GM12878 (cell line): ENCODE results near the gene RSPRY1. TPM values are rescaled to one million over a fixed set of nuclear protein-coding genes. Genes with fewer than 3 reads are reported as not detected.

Source experiments
- CBFB ChIP-seq: IDR thresholded peaks from 2 replicates; pipeline ENCODE4 v1.6.1; 2016; ENCODE audit warnings: antibody characterized with exemption, low read depth
- DPF2 ChIP-seq: fragments of 450-650 bp; IDR thresholded peaks from 2 replicates; pipeline ENCODE4 v1.6.1; 2017; ENCODE audit warnings: mild to moderate bottlenecking
- EED ChIP-seq: sonication (generic); IDR thresholded peaks from 2 replicates; pipeline ENCODE4 v1.6.1; 2016; ENCODE audit warnings: antibody characterized with exemption, low read depth
- EP300 ChIP-seq, 2 experiments: fragments of 150-350 bp in 1 of 2; IDR thresholded peaks; 2 replicates each; pipeline ENCODE4 v1.6.1; 2011 to 2012; ENCODE audit warnings: low read depth in 2 of 2, low read length in 2 of 2, borderline replicate concordance in 1 of 2, improper control_type of control experiment in 1 of 2, inconsistent platforms in 1 of 2; ENCODE audit not compliant: control insufficient read depth in 1 of 2
- IKZF2 ChIP-seq, 2 experiments: fragments of 450-650 bp; IDR thresholded peaks; 2 replicates each; pipeline ENCODE4 v1.6.1; 2017; ENCODE audit warnings: mild to moderate bottlenecking in 2 of 2, moderate library complexity in 2 of 2
- IRF4 ChIP-seq: IDR thresholded peaks from 2 replicates; pipeline ENCODE4 v1.6.1; 2011; ENCODE audit warnings: low read depth, low read length
- KDM1A ChIP-seq: fragments of 200-600 bp; sonication (generic); IDR thresholded peaks from 2 replicates; pipeline ENCODE4 v1.6.1; 2016; ENCODE audit warnings: borderline replicate concordance
- MYB ChIP-seq: fragments of 150-350 bp; IDR thresholded peaks from 2 replicates; pipeline ENCODE4 v1.6.1; 2014; ENCODE audit warnings: mild to moderate bottlenecking, low read depth, low read length, borderline replicate concordance
- NFYA ChIP-seq: IDR thresholded peaks from 2 replicates; pipeline ENCODE4 v1.6.1; 2011; ENCODE audit warnings: low read depth, mild to moderate bottlenecking, low read length, improper control_type of control experiment, borderline replicate concordance
- PML ChIP-seq: IDR thresholded peaks from 2 replicates; pipeline ENCODE4 v1.6.1; 2012; ENCODE audit warnings: low read length, inconsistent platforms
- RAD21 ChIP-seq: IDR thresholded peaks from 2 replicates; pipeline ENCODE4 v1.6.1; 2011; ENCODE audit warnings: mild to moderate bottlenecking, low read depth, low read length, moderate library complexity; ENCODE audit not compliant: insufficient read depth
- RAD51 ChIP-seq: fragments of 450-650 bp; IDR thresholded peaks from 2 replicates; pipeline ENCODE4 v1.6.1; 2016; ENCODE audit warnings: moderate library complexity, mild to moderate bottlenecking, inconsistent platforms
- RB1 ChIP-seq: fragments of 450-650 bp; formaldehyde crosslinking; IDR thresholded peaks from 2 replicates; pipeline ENCODE4 v1.6.1; 2017; ENCODE audit warnings: mild to moderate bottlenecking, borderline replicate concordance
- SMARCA5 ChIP-seq: fragments of 450-650 bp; IDR thresholded peaks from 2 replicates; pipeline ENCODE4 v1.6.1; 2017; ENCODE audit warnings: mild to moderate bottlenecking
- SPI1 ChIP-seq: IDR thresholded peaks from 2 replicates; pipeline ENCODE4 v1.6.1; 2011; ENCODE audit warnings: low read depth, mild to moderate bottlenecking, low read length, moderate library complexity, borderline replicate concordance; ENCODE audit not compliant: insufficient read depth
- ZNF274 ChIP-seq: IDR thresholded peaks from one replicate; pipeline ENCODE4 v1.8.0; 2011; ENCODE audit not compliant: insufficient read length, insufficient read depth
- ZSCAN29 ChIP-seq: fragments of 450-650 bp; IDR thresholded peaks from 2 replicates; pipeline ENCODE4 v1.6.1; 2017; ENCODE audit warnings: mild to moderate bottlenecking, moderate library complexity
- polyA plus RNA-seq, 11 experiments: library from polyadenylated mRNA; depleted of rRNA in 4 of 11; unstranded in 6 of 11; stranded (reverse) in 5 of 11; fragments of >200 nt; fragmentation: Nextera tagmentation in 4 of 11; fragmentation: Illumina TruSeq in 1 of 11; extraction: Ambion mirVana in 4 of 11; extraction: Trizol in 1 of 11; gene quantifications; 1 replicate in 1 of 11; 2 replicates in 10 of 11; pipeline versions ENCODE4 v1.2.1 to v1.2.3, GENCODE V29; 2011 to 2016; ENCODE audit warnings: inconsistent platforms in 2 of 11, missing spikeins in 2 of 11, low read depth in 1 of 11
- total RNA-seq, 4 experiments: library from RNA; depleted of rRNA in 3 of 4; stranded (reverse); fragments of >200 nt in 3 of 4; fragmentation: Illumina TruSeq in 1 of 4; extraction: Trizol in 1 of 4; gene quantifications; 2 replicates each; pipeline versions ENCODE4 v1.2.1 to v1.2.3, GENCODE V29; 2013 to 2021
- TF ChIP-seq, protein P1 (sequence below): fragments of 450-650 bp; IDR thresholded peaks from 2 replicates; pipeline ENCODE4 v1.6.1; 2016; ENCODE audit warnings: mild to moderate bottlenecking, moderate library complexity, borderline replicate concordance
- TF ChIP-seq, protein P2 (sequence below): fragments of 450-650 bp; IDR thresholded peaks from 2 replicates; pipeline ENCODE4 v1.6.1; 2016; ENCODE audit warnings: mild to moderate bottlenecking
- TF ChIP-seq, protein P3 (sequence below): IDR thresholded peaks from 2 replicates; pipeline ENCODE4 v1.6.1; 2012; ENCODE audit warnings: low read depth, low read length, improper control_type of control experiment
- TF ChIP-seq, protein P4 (sequence below): fragments of 450-650 bp; IDR thresholded peaks from 2 replicates; pipeline ENCODE4 v1.6.1; 2017; ENCODE audit warnings: mild to moderate bottlenecking, low read depth, inconsistent platforms; ENCODE audit not compliant: poor library complexity, severe bottlenecking

Gene RSPRY1
- total and polyA plus RNA-seq, 10 of the 15 experiments (the other 5 are each of a cell fraction or from before 2014, with no cell fraction given), result 18.5 to 57.0 (median 41.2) TPM

DNA sequence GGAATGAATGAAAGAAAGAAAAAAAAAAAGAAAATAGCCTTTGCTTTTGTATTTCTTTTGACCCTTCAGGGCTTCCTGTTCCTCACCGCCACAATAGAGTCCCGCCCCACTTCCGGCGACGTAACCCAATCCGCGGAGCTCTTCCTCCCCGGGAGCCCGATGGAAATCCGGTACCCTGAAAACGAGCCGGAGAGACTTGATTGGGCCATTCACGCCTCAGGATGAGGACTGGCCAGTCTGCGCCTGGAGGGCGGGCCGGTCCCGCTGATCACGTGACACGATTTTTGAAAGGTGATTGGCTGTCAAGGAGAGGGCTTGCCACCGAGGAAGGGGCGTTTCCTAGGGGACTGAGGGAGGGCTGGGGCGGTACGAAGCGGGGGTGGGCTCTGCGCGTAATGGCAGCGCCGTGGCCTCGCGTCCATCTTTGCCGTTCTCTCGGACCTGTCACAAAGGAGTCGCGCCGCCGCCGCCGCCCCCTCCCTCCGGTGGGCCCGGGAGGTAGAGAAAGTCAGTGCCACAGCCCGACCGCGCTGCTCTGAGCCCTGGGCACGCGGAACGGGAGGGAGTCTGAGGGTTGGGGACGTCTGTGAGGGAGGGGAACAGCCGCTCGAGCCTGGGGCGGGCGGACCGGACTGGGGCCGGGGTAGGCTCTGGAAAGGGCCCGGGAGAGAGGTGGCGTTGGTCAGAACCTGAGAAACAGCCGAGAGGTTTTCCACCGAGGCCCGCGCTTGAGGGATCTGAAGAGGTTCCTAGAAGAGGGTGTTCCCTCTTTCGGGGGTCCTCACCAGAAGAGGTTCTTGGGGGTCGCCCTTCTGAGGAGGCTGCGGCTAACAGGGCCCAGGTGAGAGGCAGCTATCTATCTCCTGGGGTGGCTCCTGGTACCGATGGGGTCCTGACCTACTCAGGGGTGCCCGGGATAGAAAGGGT, at the start of gene RSPRY1, which contains the start of gene PSME3IP1 (continued):
- no peak for TF ChIP-seq ZNF274
- TF ChIP-seq, protein P1, sequence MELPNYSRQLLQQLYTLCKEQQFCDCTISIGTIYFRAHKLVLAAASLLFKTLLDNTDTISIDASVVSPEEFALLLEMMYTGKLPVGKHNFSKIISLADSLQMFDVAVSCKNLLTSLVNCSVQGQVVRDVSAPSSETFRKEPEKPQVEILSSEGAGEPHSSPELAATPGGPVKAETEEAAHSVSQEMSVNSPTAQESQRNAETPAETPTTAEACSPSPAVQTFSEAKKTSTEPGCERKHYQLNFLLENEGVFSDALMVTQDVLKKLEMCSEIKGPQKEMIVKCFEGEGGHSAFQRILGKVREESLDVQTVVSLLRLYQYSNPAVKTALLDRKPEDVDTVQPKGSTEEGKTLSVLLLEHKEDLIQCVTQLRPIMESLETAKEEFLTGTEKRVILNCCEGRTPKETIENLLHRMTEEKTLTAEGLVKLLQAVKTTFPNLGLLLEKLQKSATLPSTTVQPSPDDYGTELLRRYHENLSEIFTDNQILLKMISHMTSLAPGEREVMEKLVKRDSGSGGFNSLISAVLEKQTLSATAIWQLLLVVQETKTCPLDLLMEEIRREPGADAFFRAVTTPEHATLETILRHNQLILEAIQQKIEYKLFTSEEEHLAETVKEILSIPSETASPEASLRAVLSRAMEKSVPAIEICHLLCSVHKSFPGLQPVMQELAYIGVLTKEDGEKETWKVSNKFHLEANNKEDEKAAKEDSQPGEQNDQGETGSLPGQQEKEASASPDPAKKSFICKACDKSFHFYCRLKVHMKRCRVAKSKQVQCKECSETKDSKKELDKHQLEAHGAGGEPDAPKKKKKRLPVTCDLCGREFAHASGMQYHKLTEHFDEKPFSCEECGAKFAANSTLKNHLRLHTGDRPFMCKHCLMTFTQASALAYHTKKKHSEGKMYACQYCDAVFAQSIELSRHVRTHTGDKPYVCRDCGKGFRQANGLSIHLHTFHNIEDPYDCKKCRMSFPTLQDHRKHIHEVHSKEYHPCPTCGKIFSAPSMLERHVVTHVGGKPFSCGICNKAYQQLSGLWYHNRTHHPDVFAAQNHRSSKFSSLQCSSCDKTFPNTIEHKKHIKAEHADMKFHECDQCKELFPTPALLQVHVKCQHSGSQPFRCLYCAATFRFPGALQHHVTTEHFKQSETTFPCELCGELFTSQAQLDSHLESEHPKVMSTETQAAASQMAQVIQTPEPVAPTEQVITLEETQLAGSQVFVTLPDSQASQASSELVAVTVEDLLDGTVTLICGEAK, result peak; percentile 95
- TF ChIP-seq KDM1A, result no peak
- TF ChIP-seq CBFB, result 0 out of 2 replicates have a peak, but pooled peaks have one; percentile 65
- peak; percentile 35; the same call in 1 of the 2 replicates for TF ChIP-seq NFYA
- no peak for TF ChIP-seq EED
- TF ChIP-seq, protein P2, sequence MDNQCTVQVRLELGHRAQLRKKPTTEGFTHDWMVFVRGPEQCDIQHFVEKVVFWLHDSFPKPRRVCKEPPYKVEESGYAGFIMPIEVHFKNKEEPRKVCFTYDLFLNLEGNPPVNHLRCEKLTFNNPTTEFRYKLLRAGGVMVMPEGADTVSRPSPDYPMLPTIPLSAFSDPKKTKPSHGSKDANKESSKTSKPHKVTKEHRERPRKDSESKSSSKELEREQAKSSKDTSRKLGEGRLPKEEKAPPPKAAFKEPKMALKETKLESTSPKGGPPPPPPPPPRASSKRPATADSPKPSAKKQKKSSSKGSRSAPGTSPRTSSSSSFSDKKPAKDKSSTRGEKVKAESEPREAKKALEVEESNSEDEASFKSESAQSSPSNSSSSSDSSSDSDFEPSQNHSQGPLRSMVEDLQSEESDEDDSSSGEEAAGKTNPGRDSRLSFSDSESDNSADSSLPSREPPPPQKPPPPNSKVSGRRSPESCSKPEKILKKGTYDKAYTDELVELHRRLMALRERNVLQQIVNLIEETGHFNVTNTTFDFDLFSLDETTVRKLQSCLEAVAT, result no peak; the same call in 1 of the 2 replicates
- no peak for TF ChIP-seq IKZF2 (IDR thresholded peaks at IDR 0.05)
- TF ChIP-seq IRF4, result no peak
- TF ChIP-seq PML, result no peak; the same call in 1 of the 2 replicates
- TF ChIP-seq, protein P3, sequence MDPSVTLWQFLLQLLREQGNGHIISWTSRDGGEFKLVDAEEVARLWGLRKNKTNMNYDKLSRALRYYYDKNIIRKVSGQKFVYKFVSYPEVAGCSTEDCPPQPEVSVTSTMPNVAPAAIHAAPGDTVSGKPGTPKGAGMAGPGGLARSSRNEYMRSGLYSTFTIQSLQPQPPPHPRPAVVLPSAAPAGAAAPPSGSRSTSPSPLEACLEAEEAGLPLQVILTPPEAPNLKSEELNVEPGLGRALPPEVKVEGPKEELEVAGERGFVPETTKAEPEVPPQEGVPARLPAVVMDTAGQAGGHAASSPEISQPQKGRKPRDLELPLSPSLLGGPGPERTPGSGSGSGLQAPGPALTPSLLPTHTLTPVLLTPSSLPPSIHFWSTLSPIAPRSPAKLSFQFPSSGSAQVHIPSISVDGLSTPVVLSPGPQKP, result peak; percentile 69
- no peak for TF ChIP-seq EP300 (IDR thresholded peaks at IDR 0.05; ENCODE audit: borderline replicate concordance in 1 of 2, control insufficient read depth in 1 of 2, low read depth in 2 of 2, low read length in 2 of 2)
- TF ChIP-seq, protein P4, sequence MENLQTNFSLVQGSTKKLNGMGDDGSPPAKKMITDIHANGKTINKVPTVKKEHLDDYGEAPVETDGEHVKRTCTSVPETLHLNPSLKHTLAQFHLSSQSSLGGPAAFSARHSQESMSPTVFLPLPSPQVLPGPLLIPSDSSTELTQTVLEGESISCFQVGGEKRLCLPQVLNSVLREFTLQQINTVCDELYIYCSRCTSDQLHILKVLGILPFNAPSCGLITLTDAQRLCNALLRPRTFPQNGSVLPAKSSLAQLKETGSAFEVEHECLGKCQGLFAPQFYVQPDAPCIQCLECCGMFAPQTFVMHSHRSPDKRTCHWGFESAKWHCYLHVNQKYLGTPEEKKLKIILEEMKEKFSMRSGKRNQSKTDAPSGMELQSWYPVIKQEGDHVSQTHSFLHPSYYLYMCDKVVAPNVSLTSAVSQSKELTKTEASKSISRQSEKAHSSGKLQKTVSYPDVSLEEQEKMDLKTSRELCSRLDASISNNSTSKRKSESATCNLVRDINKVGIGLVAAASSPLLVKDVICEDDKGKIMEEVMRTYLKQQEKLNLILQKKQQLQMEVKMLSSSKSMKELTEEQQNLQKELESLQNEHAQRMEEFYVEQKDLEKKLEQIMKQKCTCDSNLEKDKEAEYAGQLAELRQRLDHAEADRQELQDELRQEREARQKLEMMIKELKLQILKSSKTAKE, result no peak
- no peak; the same call in 1 of the 2 replicates for TF ChIP-seq RB1
- TF ChIP-seq RAD21, result no peak
- TF ChIP-seq SMARCA5, result peak; percentile 55; the same call in 1 of the 2 replicates
- TF ChIP-seq MYB, result no peak
- TF ChIP-seq SPI1, result peak; percentile 41; the same call in 1 of the 2 replicates
- peak; percentile 20; the same call in 1 of the 2 replicates for TF ChIP-seq DPF2
- TF ChIP-seq ZSCAN29, result no peak
- TF ChIP-seq RAD51, result peak; percentile 100
